Cardiac fibroblast (primary cell): ENCODE results near the gene MRPS10.

Experiments used
- DNase-seq, 2 donors: peaks; one replicate each; pipeline versions ENCODE4 v3.0.0 to v3.0.0-alpha.2; 2010; ENCODE audit warnings: low read depth in 2 of 2
- H3K4me3 ChIP-seq, 2 donors: replicated peaks in 1 of 2; 1 replicate in 1 of 2; 2 replicates in 1 of 2; pipeline ENCODE4 v1.5.1; 2011; ENCODE audit warnings: low read depth in 2 of 2, low read length in 2 of 2, mild to moderate bottlenecking in 2 of 2, moderate library complexity in 1 of 2
- TF ChIP-seq, protein P1 (sequence below): IDR thresholded peaks from one replicate; pipeline ENCODE4 v1.5.1; 2011; ENCODE audit warnings: low read depth, mild to moderate bottlenecking, low read length, inconsistent platforms

MRPS10 gene

DNA sequence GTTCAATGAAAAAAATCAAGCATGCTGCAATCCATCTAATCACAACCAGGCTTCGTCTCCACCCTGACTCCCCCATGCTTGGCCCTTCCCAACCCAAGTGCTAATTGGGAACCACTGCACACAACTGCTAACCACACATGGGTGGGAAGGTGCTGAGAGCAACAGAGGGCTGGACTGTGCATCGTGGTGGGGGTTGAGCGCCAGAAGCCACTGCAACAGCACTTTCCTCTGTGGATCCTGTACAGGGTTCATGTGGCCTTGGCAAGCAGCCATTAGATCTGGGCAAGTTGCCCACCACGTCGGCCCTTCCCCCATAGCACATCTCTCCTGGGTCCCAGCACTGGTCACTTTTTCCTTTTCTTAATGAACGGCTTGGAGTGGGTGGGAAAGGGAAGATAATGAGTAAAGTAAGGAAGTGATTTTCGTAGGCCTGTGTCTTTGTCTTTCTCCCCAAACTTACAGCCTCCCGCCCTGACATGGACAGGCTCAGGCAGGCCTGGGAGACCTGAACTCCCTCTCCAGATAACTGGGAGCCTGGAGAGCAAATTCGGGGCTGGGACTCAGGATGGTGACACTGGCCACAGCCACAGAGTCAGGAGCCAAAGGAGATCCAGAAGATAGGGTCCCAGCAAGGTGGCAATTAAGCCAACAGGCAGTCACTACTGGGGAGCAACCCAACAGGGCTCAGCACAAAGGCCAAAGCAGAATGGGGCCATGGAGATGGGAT, 34.4 kb upstream of the MRPS10 start:
- TF ChIP-seq, protein P1, sequence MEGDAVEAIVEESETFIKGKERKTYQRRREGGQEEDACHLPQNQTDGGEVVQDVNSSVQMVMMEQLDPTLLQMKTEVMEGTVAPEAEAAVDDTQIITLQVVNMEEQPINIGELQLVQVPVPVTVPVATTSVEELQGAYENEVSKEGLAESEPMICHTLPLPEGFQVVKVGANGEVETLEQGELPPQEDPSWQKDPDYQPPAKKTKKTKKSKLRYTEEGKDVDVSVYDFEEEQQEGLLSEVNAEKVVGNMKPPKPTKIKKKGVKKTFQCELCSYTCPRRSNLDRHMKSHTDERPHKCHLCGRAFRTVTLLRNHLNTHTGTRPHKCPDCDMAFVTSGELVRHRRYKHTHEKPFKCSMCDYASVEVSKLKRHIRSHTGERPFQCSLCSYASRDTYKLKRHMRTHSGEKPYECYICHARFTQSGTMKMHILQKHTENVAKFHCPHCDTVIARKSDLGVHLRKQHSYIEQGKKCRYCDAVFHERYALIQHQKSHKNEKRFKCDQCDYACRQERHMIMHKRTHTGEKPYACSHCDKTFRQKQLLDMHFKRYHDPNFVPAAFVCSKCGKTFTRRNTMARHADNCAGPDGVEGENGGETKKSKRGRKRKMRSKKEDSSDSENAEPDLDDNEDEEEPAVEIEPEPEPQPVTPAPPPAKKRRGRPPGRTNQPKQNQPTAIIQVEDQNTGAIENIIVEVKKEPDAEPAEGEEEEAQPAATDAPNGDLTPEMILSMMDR: no peak
- peak; percentile 42 to 73 for DNase-seq
- H3K4me3 ChIP-seq: no peak overlapping the region

DNA sequence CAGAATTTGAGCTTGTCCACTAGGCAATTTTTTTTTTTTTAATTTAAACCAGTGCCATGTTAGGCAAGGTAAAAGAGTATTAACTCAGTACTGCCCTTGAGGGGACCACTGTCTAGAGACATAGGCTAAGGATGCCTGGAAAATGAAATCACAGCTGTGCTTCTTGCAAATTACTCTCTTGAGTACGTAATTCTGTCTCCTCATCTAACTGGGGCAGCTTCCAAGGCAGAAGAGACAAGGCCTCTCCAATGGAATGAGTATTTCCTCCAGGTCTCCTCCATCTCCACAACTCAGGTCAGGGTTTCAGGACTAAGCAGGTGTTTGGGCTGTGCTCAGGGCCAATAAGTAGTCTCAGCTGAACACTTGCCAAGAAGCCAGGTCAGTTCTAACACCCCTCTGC, 33.8 kb upstream of the MRPS10 start:
- no peak overlapping the region for H3K4me3 ChIP-seq
- DNase-seq: peak; percentile 38 to 53
- TF ChIP-seq, protein P1: no peak

DNA sequence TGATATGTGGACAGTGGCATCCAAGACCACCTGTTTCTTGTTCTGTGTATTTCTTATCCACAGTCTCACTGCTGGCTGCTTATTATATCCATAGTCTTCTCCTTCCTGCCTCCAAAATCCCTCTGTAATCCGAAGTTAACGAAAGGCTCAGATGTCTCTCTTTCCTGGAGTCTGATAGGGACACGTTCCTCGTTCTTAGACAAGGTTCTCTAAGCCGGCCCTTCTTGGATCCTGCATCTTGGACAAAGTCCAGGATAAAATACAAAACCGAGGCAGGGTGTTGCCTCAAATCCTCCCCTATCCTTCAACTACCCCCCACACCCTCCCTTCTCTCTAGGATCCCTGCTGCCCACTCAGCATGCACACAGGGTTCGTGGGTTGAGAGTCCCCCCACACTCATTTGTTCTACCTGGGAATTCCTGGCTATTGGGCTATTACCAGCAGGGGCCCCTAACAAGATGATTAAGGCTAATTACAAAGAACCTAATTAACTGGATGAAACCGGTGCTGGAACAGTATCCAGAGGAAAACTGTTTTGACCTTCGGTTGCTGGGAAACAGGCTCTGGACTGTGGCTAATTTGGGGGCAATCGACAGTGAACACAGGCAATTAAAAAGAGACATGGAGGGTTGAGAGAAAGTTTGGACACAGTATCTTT, 32.7 kb upstream of the MRPS10 start:
- no peak overlapping the region for H3K4me3 ChIP-seq
- TF ChIP-seq, protein P1: no peak
- no peak for DNase-seq

DNA sequence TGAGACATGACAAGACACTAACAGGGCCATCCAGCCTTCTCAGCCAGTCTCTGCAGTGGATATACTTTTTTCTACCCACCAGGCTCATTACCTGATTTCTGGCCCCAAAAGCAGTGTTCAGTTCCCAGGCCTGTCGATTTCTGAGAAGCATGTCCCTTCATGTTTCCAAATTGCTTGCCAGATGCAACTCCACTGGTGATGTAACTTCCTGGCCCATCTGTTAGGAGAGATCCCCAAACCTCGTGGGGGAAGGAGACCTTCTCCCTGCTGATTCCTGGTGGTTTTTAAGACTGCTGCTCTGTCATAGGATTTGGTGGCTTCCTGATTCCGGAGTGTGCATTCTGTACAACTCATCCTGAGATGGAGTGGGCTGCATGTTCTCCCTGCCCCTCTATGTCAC, 31.6 kb upstream of the MRPS10 start:
- TF ChIP-seq, protein P1: no peak
- DNase-seq: peak; percentile 25 to 51
- no peak overlapping the region for H3K4me3 ChIP-seq

DNA sequence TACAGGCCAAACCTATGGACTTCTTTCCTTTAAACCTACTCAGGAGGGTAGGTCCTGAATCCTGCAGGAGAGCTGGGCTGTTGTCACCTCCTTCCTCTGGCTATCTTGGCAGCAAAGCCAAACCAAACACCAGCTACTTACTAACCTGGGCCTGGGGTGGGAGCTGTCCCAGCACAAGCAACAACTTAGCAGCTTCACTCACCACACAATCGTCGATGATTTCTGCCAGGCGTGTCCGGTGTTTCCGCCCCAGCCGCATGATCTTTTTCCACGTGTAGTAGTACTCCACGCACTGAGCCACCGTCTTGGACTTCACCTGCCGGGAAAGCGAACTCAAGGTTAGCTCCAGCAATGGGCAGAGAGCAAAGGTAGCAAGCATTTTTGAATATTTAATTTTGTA, 25.4 kb upstream of the MRPS10 start:
- TF ChIP-seq, protein P1: no peak
- H3K4me3 ChIP-seq: no peak overlapping the region
- no peak for DNase-seq

DNA sequence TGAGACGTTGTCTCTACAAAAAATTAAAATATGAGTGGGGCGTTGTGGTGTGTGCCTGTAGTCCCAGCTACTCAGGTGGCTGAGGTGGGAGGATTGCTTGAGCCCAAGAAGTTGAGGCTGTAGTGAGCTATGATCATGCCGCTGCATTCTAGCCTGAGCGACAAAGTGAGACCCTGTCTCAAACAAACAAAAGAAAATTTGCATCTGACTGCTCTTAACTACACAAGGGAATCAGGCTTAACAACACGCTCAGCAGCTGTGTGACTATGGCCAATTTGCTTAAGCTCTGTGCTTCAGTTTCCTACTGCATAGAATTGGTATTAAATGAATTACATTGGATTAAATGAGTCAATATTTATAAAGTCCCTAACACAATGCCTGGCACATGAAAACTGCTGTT, 24.3 kb upstream of the MRPS10 start:
- no peak overlapping the region for H3K4me3 ChIP-seq
- TF ChIP-seq, protein P1: no peak
- no peak for DNase-seq
